GM10248 (cell line): ENCODE results near the gene ZCCHC24.

ENCODE experiments used
- CTCF ChIA-PET: fragments of 300-600 bp; sonication (Branson Sonifier 250); formaldehyde crosslinking; extraction: SDS; loops from one replicate; lab custom pipeline; 2021; ENCODE audit warnings: antibody characterized with exemption; lab: Yijun Ruan, JAX
- POLR2A ChIA-PET: fragments of 350-650 bp; sonication (Branson Sonifier 250); formaldehyde crosslinking; extraction: SDS; loops from one replicate; lab custom pipeline; 2020; ENCODE audit warnings: antibody characterized with exemption; lab: Yijun Ruan, JAX
- DNase-seq: peaks from one replicate; pipeline ENCODE4 v3.0.0; 2012; ENCODE audit errors: extremely low spot score
- CTCF ChIP-seq: IDR thresholded peaks from 2 replicates; pipeline ENCODE4 v1.5.1; 2012; ENCODE audit warnings: mild to moderate bottlenecking, low read depth; ENCODE audit errors: extremely low read depth, missing control alignments, control extremely low read depth

Gene ZCCHC24

GRCh38 chr10:79468841-79469585 is 23.6 kb upstream of the ZCCHC24 start:
- POLR2A ChIA-PET, result no interaction called here
- no peak for TF ChIP-seq CTCF
- no peak for DNase-seq
- CTCF ChIA-PET, result interaction anchor here (0.9 to 6.8 kb wide), 11 partner anchors 8 to 121 kb away, joined by 3 to 64 read pairs (median 6); no protein-coding TSS in a partner anchor

GRCh38 chr10:79468015-79468560 is 22.7 kb upstream of the ZCCHC24 start:
- DNase-seq, result no peak
- TF ChIP-seq CTCF, result no peak
- POLR2A ChIA-PET, result no interaction called here
- CTCF ChIA-PET, result interaction anchor here (0.6 to 6.8 kb wide), 21 partner anchors 9 to 120 kb away, joined by 3 to 64 read pairs (median 5); no protein-coding TSS in a partner anchor

GRCh38 chr10:79465341-79465740 is 19.9 kb upstream of the ZCCHC24 start:
- TF ChIP-seq CTCF, result no peak
- POLR2A ChIA-PET, result no interaction called here
- CTCF ChIA-PET, result no interaction called here
- DNase-seq, result no peak

- ChIA-PET POLR2A (no interaction called here), CTCF (interaction anchor here (1.2 to 1.7 kb wide), 2 partner anchors 73 to 90 kb away, joined by 3 to 5 read pairs; no protein-coding TSS in a partner anchor)
- DNase-seq, result no peak
Observed at GRCh38 chr10:79463578-79464496, 18.4 kb upstream of the ZCCHC24 start.

GRCh38 chr10:79460687-79461086 is 15.3 kb upstream of the ZCCHC24 start:
- ChIA-PET POLR2A (no interaction called here), CTCF (interaction anchor here (0.8 to 1.2 kb wide), 3 partner anchors 8 to 86 kb away, joined by 3 to 5 read pairs (median 4); no protein-coding TSS in a partner anchor)
- no peak for TF ChIP-seq CTCF
- no peak for DNase-seq

More at GRCh38 chr10:79463578-79464496, 18.4 kb upstream of the ZCCHC24 start:
- TF ChIP-seq CTCF, result no peak

- no peak for TF ChIP-seq CTCF
- CTCF ChIA-PET, result interaction anchor here (1.6 kb wide), 1 partner anchor 21 kb away, joined by 3 read pairs; no protein-coding TSS in a partner anchor
- POLR2A ChIA-PET, result no interaction called here
- no peak for DNase-seq
Observed at GRCh38 chr10:79459243-79459642, 13.8 kb upstream of the ZCCHC24 start.
